GM23338 (cell line): ENCODE measurements around the gene PRMT3. TPM values are rescaled to one million over a fixed set of nuclear protein-coding genes. Genes with fewer than 3 reads are reported as not detected.

Experiments used
- ATAC-seq: fragments of 200-7000 bp; cut with Tn5 transposase; 3 replicates; pipeline ENCODE4 v1.9.1; 2020
- DNase-seq: peaks from one replicate; pipeline ENCODE4 v3.0.0-alpha.2; 2015; ENCODE audit warnings: low spot score
- H2AFZ ChIP-seq: fragments of 200-600 bp; sonication (generic); 2 replicates; pipeline ENCODE4 v1.8.0; 2016; ENCODE audit warnings: antibody characterized with exemption, mild to moderate bottlenecking, moderate library complexity
- H3F3A ChIP-seq: fragments of 200-600 bp; sonication (generic); replicated peaks from 2 replicates; pipeline ENCODE4 v1.8.0; 2017; ENCODE audit warnings: antibody characterized with exemption, mixed run types, low read depth
- H3K27ac ChIP-seq: fragments of 200-600 bp; sonication (generic); 2 replicates; pipeline ENCODE4 v1.6.1; 2016; ENCODE audit warnings: low read depth
- H3K27me3 ChIP-seq: fragments of 200-600 bp; sonication (generic); 2 replicates; pipeline ENCODE4 v1.8.0; 2016; ENCODE audit warnings: mild to moderate bottlenecking, mixed run types, moderate library complexity; ENCODE audit not compliant: insufficient read depth
- H3K36me3 ChIP-seq: fragments of 200-600 bp; sonication (generic); 2 replicates; pipeline ENCODE4 v1.8.0; 2016; ENCODE audit warnings: mild to moderate bottlenecking; ENCODE audit not compliant: insufficient read depth
- H3K4me1 ChIP-seq: fragments of 200-600 bp; sonication (generic); 2 replicates; pipeline ENCODE4 v1.8.0; 2016; ENCODE audit warnings: mild to moderate bottlenecking, moderate library complexity; ENCODE audit not compliant: insufficient read depth
- H3K4me2 ChIP-seq: fragments of 200-600 bp; sonication (generic); 2 replicates; pipeline ENCODE4 v1.7.1; 2017; ENCODE audit warnings: mixed run types
- H3K4me3 ChIP-seq: fragments of 200-600 bp; sonication (generic); 2 replicates; pipeline ENCODE4 v1.6.1; 2016; ENCODE audit warnings: mixed run types
- H3K79me2 ChIP-seq: fragments of 200-600 bp; sonication (generic); replicated peaks from 2 replicates; pipeline ENCODE4 v1.8.0; 2017; ENCODE audit warnings: mild to moderate bottlenecking; ENCODE audit not compliant: insufficient read depth
- H3K9me2 ChIP-seq: fragments of 200-600 bp; sonication (generic); 2 replicates; pipeline ENCODE4 v1.8.0; 2017; ENCODE audit not compliant: insufficient read depth
- H4K20me1 ChIP-seq: fragments of 200-600 bp; sonication (generic); replicated peaks from 2 replicates; pipeline ENCODE4 v1.8.0; 2017; ENCODE audit warnings: mild to moderate bottlenecking; ENCODE audit not compliant: insufficient read depth
- H3K27ac Mint-ChIP-seq: 2 replicates; pipeline ENCODE4 v1.8.0; 2020; ENCODE audit warnings: inconsistent platforms, mild to moderate bottlenecking, moderate library complexity, mixed read lengths
- H3K27me3 Mint-ChIP-seq: 3 replicates; pipeline ENCODE4 v1.8.0; 2022; ENCODE audit warnings: low read depth, mild to moderate bottlenecking, moderate library complexity, mixed read lengths, inconsistent platforms; ENCODE audit not compliant: insufficient read depth, poor library complexity
- H3K36me3 Mint-ChIP-seq: 3 replicates; pipeline ENCODE4 v1.8.0; 2021; ENCODE audit warnings: low read depth, mild to moderate bottlenecking, inconsistent platforms, moderate library complexity, mixed read lengths
- H3K4me1 Mint-ChIP-seq: 3 replicates; pipeline ENCODE4 v1.8.0; 2020; ENCODE audit warnings: mild to moderate bottlenecking, inconsistent platforms, mixed read lengths
- H3K4me3 Mint-ChIP-seq: 3 replicates; pipeline ENCODE4 v1.8.0; 2021; ENCODE audit warnings: moderate library complexity, mild to moderate bottlenecking, inconsistent platforms, mixed read lengths
- H3K9me3 Mint-ChIP-seq: 3 replicates; pipeline ENCODE4 v1.8.0; 2020; ENCODE audit warnings: moderate library complexity, mild to moderate bottlenecking, inconsistent platforms, mixed read lengths
- CREB1 ChIP-seq: fragments of 250-450 bp; sonication (Bioruptor Pico); IDR thresholded peaks from 2 replicates; pipeline ENCODE4 v1.5.0; 2020; ENCODE audit warnings: low read depth, mild to moderate bottlenecking, moderate library complexity
- CTCF ChIP-seq, 2 experiments: fragments of 200-600 bp in 1 of 2; sonication (generic) in 1 of 2; conservative IDR thresholded peaks; 2 replicates each; pipeline versions ENCODE4 v1.5.1 to v1.6.1; 2016 to 2017; ENCODE audit warnings: antibody characterized with exemption in 2 of 2, low read depth in 2 of 2, mild to moderate bottlenecking in 2 of 2, moderate library complexity in 1 of 2
- ETS1 ChIP-seq: IDR thresholded peaks from 2 replicates; pipeline ENCODE4 v1.6.1; 2016; ENCODE audit warnings: antibody characterized with exemption
- EZH2 ChIP-seq: fragments of 200-600 bp; sonication (generic); IDR thresholded peaks from one replicate; pipeline ENCODE4 v1.8.0; 2017; ENCODE audit warnings: antibody characterized with exemption, mild to moderate bottlenecking, low read depth; ENCODE audit not compliant: unreplicated experiment
- EZH2phosphoT487 ChIP-seq: fragments of 200-600 bp; sonication (generic); IDR thresholded peaks from one replicate; pipeline ENCODE4 v1.8.1; 2018; ENCODE audit warnings: antibody characterized with exemption; ENCODE audit not compliant: unreplicated experiment
- JUNB ChIP-seq: IDR thresholded peaks from one replicate; pipeline ENCODE4 v1.6.1; 2016; ENCODE audit warnings: antibody characterized with exemption; ENCODE audit not compliant: unreplicated experiment
- NANOG ChIP-seq: IDR thresholded peaks from 2 replicates; pipeline ENCODE4 v1.6.1; 2016; ENCODE audit warnings: antibody characterized with exemption, borderline replicate concordance
- POLR2AphosphoS5 ChIP-seq: IDR thresholded peaks from 2 replicates; pipeline ENCODE4 v1.6.1; 2016; ENCODE audit warnings: antibody characterized with exemption, low read depth
- REST ChIP-seq: IDR thresholded peaks from one replicate; pipeline ENCODE4 v1.6.1; 2018; ENCODE audit warnings: antibody characterized with exemption; ENCODE audit not compliant: unreplicated experiment
- STAT1 ChIP-seq: IDR thresholded peaks from one replicate; pipeline ENCODE4 v1.6.1; 2016; ENCODE audit warnings: antibody characterized with exemption; ENCODE audit not compliant: unreplicated experiment
- ZNF114 ChIP-seq: fragments of 250-450 bp; sonication (Bioruptor Pico); IDR thresholded peaks from 2 replicates; pipeline ENCODE4 v1.5.0; 2020; ENCODE audit warnings: mild to moderate bottlenecking, moderate library complexity
- ZNF331 ChIP-seq: fragments of 250-450 bp; sonication (Bioruptor Pico); IDR thresholded peaks from 2 replicates; pipeline ENCODE4 v1.5.0; 2020; ENCODE audit warnings: low read depth, mild to moderate bottlenecking, moderate library complexity
- ZNF462 ChIP-seq: fragments of 250-450 bp; sonication (Bioruptor Pico); IDR thresholded peaks from 2 replicates; pipeline ENCODE4 v1.5.0; 2020; ENCODE audit warnings: mild to moderate bottlenecking, moderate library complexity
- polyA plus RNA-seq: library from polyadenylated mRNA; unstranded; fragments of >200 nt; fragmentation: Nextera tagmentation; extraction: Ambion mirVana; gene quantifications from 2 replicates; pipeline ENCODE4 v1.2.1, GENCODE V29; 2016
- total RNA-seq: library from RNA; depleted of rRNA; stranded (reverse); fragments of >200 nt; shearing (Covaris generic); gene quantifications from 2 replicates; pipeline ENCODE4 v1.2.3, GENCODE V29; 2014

The PRMT3 gene
- total and polyA plus RNA-seq, 2 experiments from 2014 or later: 19.0 to 35.0 TPM

- H3K9me2 ChIP-seq: no peaks in the 10 kb centered on the region
- no peaks in the 10 kb centered on the region for H3K79me2 ChIP-seq
- Mint-ChIP-seq H3K9me3 (peaks cover 20% of the 10 kb centered on the region), H3K27me3 (no peaks in the 10 kb centered on the region), H3K4me1 (no peaks in the 10 kb centered on the region), H3K36me3 (peaks cover 8% of the 10 kb centered on the region), H3K4me3 (no peak overlapping the region), H3K27ac (no peak overlapping the region)
- no peaks in the 10 kb centered on the region for H3F3A ChIP-seq
- no peak for TF ChIP-seq CTCF (conservative IDR thresholded peaks at IDR 0.05; ENCODE audit: low read depth in 2 of 2)
- TF ChIP-seq REST: no peak
- no peak for TF ChIP-seq STAT1
- no peak for TF ChIP-seq EZH2phosphoT487
- TF ChIP-seq ZNF331: no peak
- TF ChIP-seq JUNB: no peak
- TF ChIP-seq POLR2AphosphoS5: no peak
- no peak for TF ChIP-seq NANOG
- no peak for TF ChIP-seq EZH2
- TF ChIP-seq ETS1: no peak
- TF ChIP-seq ZNF462 (CRISPR knock-in tag): no peak
- TF ChIP-seq CREB1 (CRISPR knock-in tag): no peak
- TF ChIP-seq ZNF114 (CRISPR knock-in tag): no peak
- no peaks in the 10 kb centered on the region for H3K36me3 ChIP-seq
- no peak overlapping the region for H3K4me2 ChIP-seq
- no peaks in the 10 kb centered on the region for H4K20me1 ChIP-seq
- no peaks in the 10 kb centered on the region for H3K27me3 ChIP-seq
- H3K4me1 ChIP-seq: no peaks in the 10 kb centered on the region
- H3K4me3 ChIP-seq: no peak overlapping the region
- no peak overlapping the region for H2AFZ ChIP-seq
- DNase-seq (no peak), ATAC-seq (no peak)
- H3K27ac ChIP-seq: no peak overlapping the region
Observed at GRCh38 chr11:20555783-20556182, 168.3 kb downstream of the PRMT3 start.
